Stomach (tissue), 9 donors: Measurements from ENCODE around the gene GPR68. TPM values are rescaled to one million over a fixed set of nuclear protein-coding genes. Genes with fewer than 3 reads are reported as not detected.

Experiments
- DNase-seq, 2 donors: peaks; one replicate each; pipeline versions ENCODE4 v3.0.0 to v3.0.0-alpha.2; 2013 to 2019
- H3K27ac ChIP-seq, 5 donors: fragments of 200-600 bp in 4 of 5; sonication (generic) in 4 of 5; one replicate each; pipeline ENCODE4 v1.5.1; 2013 to 2019; ENCODE audit warnings: mild to moderate bottlenecking in 1 of 5, moderate library complexity in 1 of 5
- H3K27me3 ChIP-seq, 3 donors: fragments of 200-600 bp; sonication (generic); one replicate each; pipeline ENCODE4 v1.5.1; 2017 to 2019; ENCODE audit warnings: mixed run types in 1 of 3
- H3K36me3 ChIP-seq, 4 donors: fragments of 200-600 bp; sonication (generic); 1 replicate in 3 of 4; 2 replicates in 1 of 4; pipeline ENCODE4 v1.5.1; 2016 to 2019
- H3K4me1 ChIP-seq, 4 donors: fragments of 200-600 bp; sonication (generic); one replicate each; pipeline ENCODE4 v1.5.1; 2016 to 2019
- H3K4me3 ChIP-seq, 4 donors: fragments of 200-600 bp; sonication (generic) in 3 of 4; one replicate each; pipeline ENCODE4 v1.5.1; 2016 to 2019; ENCODE audit warnings: mild to moderate bottlenecking in 1 of 4
- H3K9me3 ChIP-seq, 4 donors: fragments of 200-600 bp; sonication (generic); one replicate each; pipeline ENCODE4 v1.5.1; 2016 to 2019
- EP300 ChIP-seq: sonication (generic); formaldehyde crosslinking; IDR thresholded peaks from one replicate; pipeline ENCODE4 v1.6.1; 2017; ENCODE audit warnings: antibody characterized with exemption
- POLR2A ChIP-seq, 4 donors: fragments of 450-650 bp; IDR thresholded peaks; one replicate each; pipeline ENCODE4 v1.6.1; 2016; ENCODE audit warnings: antibody characterized with exemption in 4 of 4, control low read depth in 2 of 4, mild to moderate bottlenecking in 1 of 4, moderate library complexity in 1 of 4
- POLR2AphosphoS5 ChIP-seq, 3 donors: sonication (generic); formaldehyde crosslinking; IDR thresholded peaks; one replicate each; pipeline ENCODE4 v1.6.1; 2016; ENCODE audit warnings: antibody characterized with exemption in 3 of 3
- WGBS, 5 donors: extraction: QIAGEN DNeasy Blood & Tissue Kit in 3 of 5; methylation state at CpG; one replicate each; pipeline versions ENCODE4 v1.1.5 to v1.1.7; 2013 to 2018; 5-methylcytosine and 5-hydroxymethylcytosine counted together
- intact Hi-C: fragments of 100-400 bp; cut with DNase I; formaldehyde crosslinking; loops from one replicate; pipeline ENCODE4 v1.15.1; 2023; ENCODE audit warnings: low total_unique reads
- polyA plus RNA-seq, 3 donors: library from polyadenylated mRNA; stranded (reverse); fragments of 200-250 nt; gene quantifications; one replicate each; pipeline ENCODE4 v1.2.3, GENCODE V29; 2013
- total RNA-seq, 5 donors: library from RNA; depleted of rRNA; stranded (reverse); fragments of >200 nt; gene quantifications; one replicate each; pipeline versions ENCODE4 v1.1.0 to v1.2.3, GENCODE V29; 2014 to 2016
- TF ChIP-seq, protein P1 (sequence below), 7 experiments: fragments of 450-650 bp in 4 of 7; fragments of 200-600 bp in 3 of 7; sonication (generic) in 3 of 7; IDR thresholded peaks; one replicate each; pipeline ENCODE4 v1.5.1; 2016 to 2019; ENCODE audit warnings: antibody characterized with exemption in 7 of 7, control low read depth in 2 of 7, mild to moderate bottlenecking in 1 of 7
- donor health status: healthy with polysubstance abuse.
- donor health status: Bipolar disorder and iron deficiency.
- donor health status: healthy.

GPR68 gene
- total and polyA plus RNA-seq, 8 donors: 1.9 to 19.3 (median 9.0) TPM; not detected in 2

DNA sequence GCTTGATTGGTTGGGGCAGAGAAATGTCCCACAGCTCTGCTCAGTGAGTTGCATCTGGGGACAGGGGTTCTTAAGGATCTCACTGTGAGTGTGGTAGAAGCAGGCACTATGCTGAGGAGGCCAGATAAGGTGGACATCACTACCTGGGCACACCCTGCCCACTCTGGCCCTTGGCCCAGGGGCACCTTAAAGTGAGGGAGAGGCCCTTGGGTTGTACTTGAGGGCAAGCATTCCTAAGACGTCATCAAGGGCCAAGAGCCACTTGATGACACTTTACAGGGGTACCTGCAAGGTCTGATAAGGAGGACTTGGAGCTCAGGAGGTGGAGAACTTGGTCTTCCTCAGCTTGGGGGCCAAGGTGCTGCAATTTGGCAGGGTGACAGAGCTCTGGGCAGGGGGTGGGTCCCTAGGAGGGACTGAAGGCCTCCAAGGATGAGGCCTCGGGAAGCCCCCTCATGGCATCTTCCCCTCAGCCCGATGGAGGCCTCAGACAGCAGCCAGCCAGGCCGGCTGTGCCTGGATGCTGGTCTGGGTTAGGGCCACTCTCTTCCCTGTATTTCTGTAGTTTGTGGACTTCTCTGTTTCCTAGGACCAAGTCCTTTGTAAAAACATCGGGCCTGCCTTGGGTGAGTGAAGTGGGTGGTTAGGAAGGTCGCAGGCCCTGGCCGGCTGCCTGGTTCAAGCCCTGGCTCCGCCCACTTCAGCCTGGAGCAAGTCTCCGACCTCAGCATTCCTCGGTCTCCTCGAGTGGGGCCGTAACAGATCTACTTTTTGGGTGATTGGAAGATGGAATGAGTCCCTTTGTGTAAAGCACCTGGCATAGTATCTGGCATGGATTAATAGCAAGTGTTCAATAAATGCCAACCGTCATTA is 24.8 kb downstream of the GPR68 start:
- Histone ChIP-seq H3K27me3 (no peaks in the 10 kb centered on the region), H3K36me3 (peaks cover 26 to 94% (median 87%) of the 10 kb centered on the region in 4 donors), H3K9me3 (no peaks in the 10 kb centered on the region), H3K4me3 (no peak overlapping the region), H3K27ac (peak overlapping the region in 4 of 5 donors; percentile 10 to 47 (median 26)), H3K4me1 (peaks cover 0 to 5% (median 4%) of the 10 kb centered on the region in 4 donors)
- intact Hi-C loops: no loop called here
- 58 to 70% (median 65%) methylated on average over 13 of the region's 13 CpGs for WGBS, 5 donors
- DNase-seq: peak in 1 of 2 donors; percentile 33
- no peak for TF ChIP-seq EP300
- TF ChIP-seq, protein P1, sequence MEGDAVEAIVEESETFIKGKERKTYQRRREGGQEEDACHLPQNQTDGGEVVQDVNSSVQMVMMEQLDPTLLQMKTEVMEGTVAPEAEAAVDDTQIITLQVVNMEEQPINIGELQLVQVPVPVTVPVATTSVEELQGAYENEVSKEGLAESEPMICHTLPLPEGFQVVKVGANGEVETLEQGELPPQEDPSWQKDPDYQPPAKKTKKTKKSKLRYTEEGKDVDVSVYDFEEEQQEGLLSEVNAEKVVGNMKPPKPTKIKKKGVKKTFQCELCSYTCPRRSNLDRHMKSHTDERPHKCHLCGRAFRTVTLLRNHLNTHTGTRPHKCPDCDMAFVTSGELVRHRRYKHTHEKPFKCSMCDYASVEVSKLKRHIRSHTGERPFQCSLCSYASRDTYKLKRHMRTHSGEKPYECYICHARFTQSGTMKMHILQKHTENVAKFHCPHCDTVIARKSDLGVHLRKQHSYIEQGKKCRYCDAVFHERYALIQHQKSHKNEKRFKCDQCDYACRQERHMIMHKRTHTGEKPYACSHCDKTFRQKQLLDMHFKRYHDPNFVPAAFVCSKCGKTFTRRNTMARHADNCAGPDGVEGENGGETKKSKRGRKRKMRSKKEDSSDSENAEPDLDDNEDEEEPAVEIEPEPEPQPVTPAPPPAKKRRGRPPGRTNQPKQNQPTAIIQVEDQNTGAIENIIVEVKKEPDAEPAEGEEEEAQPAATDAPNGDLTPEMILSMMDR (IDR thresholded peaks at IDR 0.05): no peak
- no peak for TF ChIP-seq POLR2AphosphoS5 (IDR thresholded peaks at IDR 0.05)
- no peak for TF ChIP-seq POLR2A (IDR thresholded peaks at IDR 0.05)

DNA sequence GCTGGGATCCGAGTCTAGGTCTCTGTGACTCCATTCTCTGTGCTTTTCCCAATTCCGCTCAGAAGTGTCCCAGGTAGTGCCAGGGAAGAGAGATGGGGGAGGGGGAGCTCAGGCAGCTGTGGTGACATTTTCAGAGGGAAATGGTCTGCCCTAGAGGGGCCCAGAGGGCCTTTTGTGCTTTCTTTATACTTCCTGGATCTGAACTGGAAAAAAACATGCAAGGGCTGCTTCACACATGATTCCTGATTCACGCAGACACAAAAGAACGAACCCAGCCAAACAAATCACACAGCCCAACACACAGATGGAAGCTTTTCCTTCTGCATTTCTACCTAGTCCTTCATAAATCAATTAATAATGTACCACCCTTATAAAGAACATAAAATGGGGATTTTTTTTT is 26.5 kb downstream of the GPR68 start:
- peaks cover 26 to 95% (median 90%) of the 10 kb centered on the region in 4 donors for H3K36me3 ChIP-seq
- H3K4me1 ChIP-seq: peaks cover 0 to 5% (median 4%) of the 10 kb centered on the region in 4 donors
- no peaks in the 10 kb centered on the region for H3K27me3 ChIP-seq
- intact Hi-C loops: no loop called here
- no peak for TF ChIP-seq EP300
- TF ChIP-seq, protein P1 (IDR thresholded peaks at IDR 0.05): no peak
- TF ChIP-seq POLR2A (IDR thresholded peaks at IDR 0.05): no peak
- no peak for DNase-seq
- no peaks in the 10 kb centered on the region for H3K9me3 ChIP-seq
- H3K27ac ChIP-seq: no peak overlapping the region
- no peak overlapping the region for H3K4me3 ChIP-seq
- 80 to 94% (median 88%) methylated on average over 4 of the region's 4 CpGs for WGBS, 5 donors

DNA sequence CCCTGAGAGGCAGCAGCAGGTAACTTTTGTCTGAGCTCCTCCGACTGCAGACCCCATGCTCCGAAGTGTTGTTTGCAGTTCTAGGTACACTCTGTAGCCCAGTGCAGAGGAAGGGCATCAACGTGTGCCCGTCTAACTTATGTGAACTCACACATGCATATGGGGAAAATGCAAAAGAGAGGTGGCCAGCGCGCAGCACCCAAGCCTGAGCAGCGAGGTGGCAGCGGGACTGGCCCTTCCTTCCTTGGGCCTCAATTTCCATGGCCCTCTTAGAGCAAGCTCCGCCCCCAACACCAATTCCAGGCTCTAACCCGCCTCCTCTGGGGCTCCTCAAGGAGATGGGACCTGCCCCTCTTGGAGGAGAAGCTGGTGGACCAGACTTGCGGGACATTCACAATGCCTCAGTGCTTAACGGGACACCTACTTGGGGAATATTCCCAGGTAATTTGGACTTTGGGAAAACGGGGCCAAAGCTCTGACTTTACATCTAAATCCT is 27.7 kb downstream of the GPR68 start:
- Histone ChIP-seq H3K4me3 (no peak overlapping the region), H3K9me3 (no peaks in the 10 kb centered on the region), H3K4me1 (peaks cover 0 to 5% (median 4%) of the 10 kb centered on the region in 4 donors), H3K36me3 (peaks cover 26 to 100% (median 92%) of the 10 kb centered on the region in 4 donors), H3K27ac (no peak overlapping the region), H3K27me3 (no peaks in the 10 kb centered on the region)
- intact Hi-C loops: no loop called here
- whole genome bisulfite sequencing, 5 donors: 93 to 99% (median 96%) methylated on average over 11 to 13 of the region's 13 CpGs
- TF ChIP-seq EP300: no peak
- TF ChIP-seq POLR2AphosphoS5 (IDR thresholded peaks at IDR 0.05): no peak
- no peak for TF ChIP-seq POLR2A (IDR thresholded peaks at IDR 0.05)
- TF ChIP-seq, protein P1 (IDR thresholded peaks at IDR 0.05): no peak
- DNase-seq: no peak

DNA sequence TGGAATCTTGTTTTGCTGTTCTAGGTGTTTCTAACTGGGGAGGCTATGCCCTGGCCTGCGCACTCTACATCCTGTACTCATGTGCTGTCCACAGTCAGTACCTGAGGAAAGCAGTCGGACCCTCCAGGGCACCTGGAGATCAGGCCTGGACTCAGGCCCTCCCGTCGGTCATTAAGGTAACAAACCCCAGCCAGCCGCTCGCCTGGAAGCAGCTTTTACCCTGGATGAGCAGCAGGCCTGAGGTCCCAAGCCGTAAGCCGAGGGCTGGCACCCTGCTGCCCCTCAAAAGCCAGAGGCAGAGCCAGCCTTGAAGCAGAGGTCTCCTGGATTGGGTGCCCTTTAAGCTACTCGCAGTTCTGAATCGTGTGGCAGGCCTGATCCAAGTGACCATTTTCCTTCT is 29.1 kb downstream of the GPR68 start:
- Histone ChIP-seq H3K4me1 (peaks cover 0 to 5% (median 4%) of the 10 kb centered on the region in 4 donors), H3K27me3 (no peaks in the 10 kb centered on the region), H3K4me3 (no peak overlapping the region), H3K9me3 (no peaks in the 10 kb centered on the region), H3K27ac (no peak overlapping the region), H3K36me3 (peaks cover 22 to 100% (median 92%) of the 10 kb centered on the region in 4 donors)
- TF ChIP-seq EP300: no peak
- TF ChIP-seq, protein P1 (IDR thresholded peaks at IDR 0.05): no peak
- TF ChIP-seq POLR2AphosphoS5 (IDR thresholded peaks at IDR 0.05): no peak
- no peak for TF ChIP-seq POLR2A (IDR thresholded peaks at IDR 0.05)
- no peak for DNase-seq
- intact Hi-C loops: no loop called here
- WGBS, 5 donors: 93 to 98% (median 94%) methylated on average over 10 of the region's 10 CpGs
